ENCODE results near the gene TUFM. TPM values are rescaled to one million over a fixed set of nuclear protein-coding genes. Genes with fewer than 3 reads are reported as not detected.

Gene TUFM
- total and polyA plus RNA-seq, 2 of the 8 experiments (the other 6 are each of a cell fraction or from before 2014, with no cell fraction given) = 216 to 249 TPM

- Histone ChIP-seq H3K4me3 (ENCODE audit: extremely low read depth in 1 of 4, insufficient read depth in 2 of 4, low read depth in 3 of 4, low read length in 4 of 4) (no peak overlapping the region), H2BK15ac (ENCODE audit: low read length) (no peak overlapping the region), H3K4me1 (replicated peaks in 1 of 4; ENCODE audit: control insufficient read depth in 3 of 4, insufficient read depth in 4 of 4, low read length in 3 of 4) (peaks cover 0 to 3% (median under 1%) of the 10 kb centered on the region in 4 experiments; a peak in 3 of 7 replicates), H3K23me2 (ENCODE audit: low read depth, low read length) (peaks cover 3% of the 10 kb centered on the region; the same call in 1 of the 2 replicates), H3K18ac (ENCODE audit: extremely low read depth, low read length) (no peak overlapping the region), H3K27ac (ENCODE audit: low read depth, low read length) (no peak overlapping the region), H4K5ac (ENCODE audit: insufficient read length, low read depth, low read length) (no peak overlapping the region), H3K79me1 (ENCODE audit: low read depth, low read length) (peaks cover under 1% of the 10 kb centered on the region; the same call in 1 of the 2 replicates), H3K36me3 (ENCODE audit: control insufficient read depth in 2 of 4, insufficient read depth in 4 of 4, low read length in 3 of 4) (peaks cover 66 to 94% (median 89%) of the 10 kb centered on the region in 4 experiments), H4K8ac (ENCODE audit: extremely low read depth, insufficient read depth, low read length) (no peak overlapping the region; the same call in 1 of the 2 replicates), H3K4ac (replicated peaks; ENCODE audit: insufficient read length, low read depth, low read length) (no peak overlapping the region), H3K9me3 (ENCODE audit: insufficient read depth in 2 of 2, low read depth in 1 of 2, low read length in 1 of 2) (no peaks in the 10 kb centered on the region), H2AK5ac (ENCODE audit: low read depth, low read length) (no peak overlapping the region), H2BK120ac (replicated peaks; ENCODE audit: low read depth, low read length) (no peak overlapping the region), H3K27me3 (replicated peaks in 1 of 4; ENCODE audit: control insufficient read depth in 3 of 4, extremely low read depth in 1 of 4, insufficient read depth in 3 of 4, low read length in 3 of 4) (no peaks in the 10 kb centered on the region), H3K56ac (replicated peaks; ENCODE audit: insufficient read length, low read depth, low read length) (no peak overlapping the region), H3K4me2 (ENCODE audit: insufficient read depth in 1 of 2, low read depth in 2 of 2, low read length in 2 of 2) (no peak overlapping the region), H3K14ac (ENCODE audit: insufficient read length) (no peak overlapping the region), H2BK12ac (ENCODE audit: low read depth, low read length) (no peak overlapping the region), H3K79me2 (ENCODE audit: control insufficient read depth in 1 of 2, insufficient read depth in 2 of 2, low read length in 2 of 2) (peaks cover 7 to 51% of the 10 kb centered on the region in 2 experiments), H2BK20ac (ENCODE audit: low read length) (no peak overlapping the region), H3K9ac (replicated peaks in 1 of 4; ENCODE audit: extremely low read depth in 1 of 4, low read depth in 3 of 4, low read length in 3 of 4) (no peak overlapping the region), H4K91ac (replicated peaks; ENCODE audit: insufficient read length, low read length) (no peak overlapping the region), H2BK5ac (ENCODE audit: low read depth, low read length) (no peak overlapping the region), H2AFZ (ENCODE audit: low read length) (no peak overlapping the region), H3K23ac (ENCODE audit: insufficient read length) (no peak overlapping the region), H4K20me1 (replicated peaks in 1 of 2; ENCODE audit: control insufficient read depth in 1 of 2, insufficient read depth in 2 of 2, low read length in 2 of 2) (peaks cover 0 to 21% of the 10 kb centered on the region in 2 experiments)
- ChIA-PET POLR2A (ENCODE audit: partially characterized antibody) (interaction anchor here (23.3 to 23.4 kb wide), 2 partner anchors 3 to 10 kb away, joined by 756 read pairs; partner anchors contain the start of genes ATXN2L and TUFM), CTCF (ENCODE audit: partially characterized antibody) (interaction anchor here (0.6 kb wide), 1 partner anchor 75 kb away, joined by 3 read pairs; no protein-coding TSS in a partner anchor)
- no peak for TF ChIP-seq CREB1 (IDR thresholded peaks at IDR 0.05)
- no peak for TF ChIP-seq TAF1 (IDR thresholded peaks at IDR 0.05; ENCODE audit: low read depth, low read length)
- TF ChIP-seq SP2 (IDR thresholded peaks at IDR 0.05; ENCODE audit: low read length) = no peak
- no peak for TF ChIP-seq ZNF274 (IDR thresholded peaks at IDR 0.05; ENCODE audit: borderline replicate concordance, extremely low read depth, low read length)
- TF ChIP-seq NRF1 (IDR thresholded peaks at IDR 0.05; ENCODE audit: low read depth, low read length) = no peak
- no peak for TF ChIP-seq GABPA (IDR thresholded peaks at IDR 0.05; ENCODE audit: borderline replicate concordance, insufficient read depth, low read length)
- TF ChIP-seq KDM1A (IDR thresholded peaks at IDR 0.05; ENCODE audit: borderline replicate concordance, low read length) = no peak
- TF ChIP-seq NANOG (IDR thresholded peaks at IDR 0.05; ENCODE audit: insufficient read depth, low read depth, low read length, poor library complexity, severe bottlenecking) = no peak
- TF ChIP-seq POU5F1 (IDR thresholded peaks at IDR 0.05; ENCODE audit: low read depth, low read length) = no peak
- TF ChIP-seq JUN (IDR thresholded peaks at IDR 0.05; ENCODE audit: low read depth, low read length) = no peak
- no peak for TF ChIP-seq RFX5 (IDR thresholded peaks at IDR 0.05; ENCODE audit: borderline replicate concordance, low read depth, low read length)
- no peak for DNase-seq (ENCODE audit: low read depth in 1 of 2, low spot score in 2 of 2)
- 90% methylated on average over 13 of the region's 13 CpGs; no CpG with 5 or more reads in 1 of the 2 experiments for WGBS, 2 experiments (ENCODE audit: extremely low coverage in 1 of 2, insufficient coverage in 1 of 2, insufficient read length in 1 of 2, insufficient replicate concordance in 2 of 2, low coverage in 1 of 2, low lambda C conversion rate in 2 of 2, missing lambda C conversion rate in 1 of 2)
- no peak for FAIRE-seq
Measured at GRCh38 chr16:28829747-28830146, 16.4 kb downstream of the TUFM start.

Measured in H1 (cell line).